A204.1 (cell line): ENCODE data around the gene BCL11B.

Source experiments
- FAIRE-seq: peaks from 2 replicates; lab custom pipeline; 2012; peaks lifted over from hg19 to GRCh38; lab: Jason Lieb, UNC

BCL11B gene

DNA sequence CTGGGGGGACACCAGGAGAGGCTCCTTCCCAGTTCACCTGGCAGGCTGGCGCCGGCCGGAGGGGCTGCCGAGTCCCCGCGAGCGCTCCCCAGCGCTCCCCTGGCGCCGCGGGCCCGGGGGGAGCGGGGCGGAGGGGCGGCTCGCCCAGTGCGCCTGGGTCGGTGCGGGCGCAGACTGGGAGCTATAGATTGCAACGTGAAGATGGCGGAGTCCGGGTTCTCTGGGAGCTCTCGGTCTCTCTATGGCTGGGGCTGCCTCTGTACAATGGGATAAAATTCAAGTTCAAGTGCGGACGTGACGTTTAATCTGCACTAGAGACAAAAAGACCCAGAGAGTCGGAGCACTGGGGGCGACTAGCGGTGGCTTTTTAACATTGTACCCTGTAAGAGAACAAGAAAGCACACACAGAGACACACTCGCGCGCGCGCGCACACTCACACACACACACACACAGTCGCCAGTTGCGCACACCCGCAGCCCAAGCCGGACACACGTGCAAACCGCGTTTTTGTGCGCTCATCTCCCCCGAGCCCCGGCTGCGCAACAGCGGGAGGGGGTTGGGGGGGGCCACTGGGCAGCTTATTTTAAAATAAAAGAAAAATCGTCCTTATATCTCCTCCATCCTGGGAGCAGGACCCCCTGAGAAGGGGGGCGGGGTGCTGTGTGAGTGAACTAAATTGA, at the start of gene BCL11B:
Gene BCL11B, minus strand, starts transcription at position 247 of the 681 bp plus-strand sequence. CDS start 979 bp downstream, outside the sequence.
- no peak for FAIRE-seq

GRCh38 chr14:99321236-99321925, 49.4 kb upstream of the BCL11B start:
- FAIRE-seq, result no peak

- FAIRE-seq, result no peak
Measured at GRCh38 chr14:99320621-99321235, 48.7 kb upstream of the BCL11B start.

GRCh38 chr14:99320105-99320572, 48.1 kb upstream of the BCL11B start:
- no peak for FAIRE-seq

GRCh38 chr14:99318959-99319295, 46.9 kb upstream of the BCL11B start:
- FAIRE-seq, result no peak

GRCh38 chr14:99318091-99318958, 46.3 kb upstream of the BCL11B start:
- no peak for FAIRE-seq

GRCh38 chr14:99317231-99318090, 45.5 kb upstream of the BCL11B start:
- no peak for FAIRE-seq

DNA sequence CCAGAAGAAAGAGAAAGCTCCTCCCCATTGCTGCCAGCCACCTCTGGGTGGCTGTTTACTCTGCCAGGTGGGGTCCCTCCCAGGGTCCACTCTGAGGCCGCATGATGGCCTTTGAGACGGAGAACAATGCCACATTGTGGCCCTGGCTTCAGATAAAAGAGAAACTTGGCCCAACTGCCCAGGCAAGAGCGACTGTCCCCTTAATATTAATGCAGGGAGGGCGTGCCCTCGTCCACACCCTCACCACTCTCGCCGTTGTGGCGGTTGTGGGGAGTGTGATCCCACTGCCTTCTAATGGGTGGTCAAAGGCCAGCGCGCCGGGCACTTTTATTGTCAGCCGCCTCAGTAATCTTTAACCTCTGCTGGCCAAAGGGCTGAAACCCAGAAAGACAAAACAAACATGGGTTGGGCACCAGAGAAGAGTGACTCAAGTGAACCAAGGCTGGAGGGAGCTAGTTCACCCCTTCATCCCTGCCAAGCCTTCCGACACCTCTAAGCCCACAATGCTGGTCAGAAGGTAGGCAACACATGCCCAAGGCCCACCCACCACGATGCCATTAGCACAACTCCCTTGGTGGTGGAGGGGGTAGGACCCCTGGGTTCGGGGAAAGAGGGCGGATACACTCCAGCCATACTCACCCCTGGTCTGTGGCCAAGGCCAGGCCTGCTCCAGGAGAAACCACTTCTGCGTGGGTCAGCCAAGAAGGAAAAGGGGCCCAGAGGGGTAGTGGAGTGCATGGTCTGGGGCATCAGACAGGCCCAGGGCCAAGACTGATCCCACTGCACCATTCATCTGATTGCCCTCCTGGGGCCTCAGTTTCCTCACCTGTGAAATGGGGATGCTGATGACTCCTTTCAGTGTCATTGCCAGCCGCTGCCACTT, 44.5 kb upstream of the BCL11B start:
- FAIRE-seq, result no peak

DNA sequence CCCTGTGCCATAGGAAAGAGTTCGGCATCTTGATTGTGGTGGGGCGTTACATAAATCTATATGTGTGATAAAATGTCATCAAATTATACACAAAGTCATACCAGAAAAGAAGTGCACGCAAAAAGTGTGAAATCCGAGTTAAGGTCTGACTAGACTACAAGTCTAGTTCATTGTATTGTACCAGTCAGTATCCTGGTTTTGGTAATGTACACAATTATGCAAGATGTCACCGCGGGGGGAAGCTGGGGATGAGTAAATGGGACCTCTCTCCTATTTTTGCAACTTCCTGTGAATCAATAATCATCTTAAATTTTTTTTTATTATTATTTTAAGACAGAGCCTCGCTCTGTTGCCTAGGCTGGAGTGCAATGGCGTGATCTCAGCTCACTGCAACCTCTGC, 43.2 kb upstream of the BCL11B start:
- no peak for FAIRE-seq

GRCh38 chr14:99314623-99315022, 42.6 kb upstream of the BCL11B start:
- FAIRE-seq, result no peak

DNA sequence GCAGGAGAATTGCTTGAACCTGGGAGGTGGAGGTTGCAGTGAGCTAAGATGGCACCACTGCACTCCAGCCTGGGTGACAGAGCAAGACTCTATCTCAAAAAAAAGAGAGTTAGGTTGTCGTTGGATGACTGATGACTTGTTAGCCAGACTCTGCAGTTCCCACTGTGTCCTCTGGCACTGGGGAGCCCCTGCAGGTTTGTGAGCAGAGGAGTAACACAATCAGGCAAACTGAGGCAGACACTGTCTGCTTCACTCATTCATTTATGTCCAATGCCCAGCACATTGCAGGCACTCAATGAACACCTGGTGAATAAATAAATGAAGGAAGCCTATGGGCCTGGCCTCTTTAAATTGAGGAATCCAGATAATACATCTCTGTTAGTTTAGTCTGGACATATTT, 41.2 kb upstream of the BCL11B start:
- no peak for FAIRE-seq

- no peak for FAIRE-seq
Measured at GRCh38 chr14:99312106-99312505, 40.1 kb upstream of the BCL11B start.

GRCh38 chr14:99309220-99309766, 37.3 kb upstream of the BCL11B start:
- FAIRE-seq, result no peak

- no peak for FAIRE-seq
Measured at GRCh38 chr14:99304208-99304607, 32.2 kb upstream of the BCL11B start.

- no peak for FAIRE-seq
Measured at GRCh38 chr14:99300190-99300589, 28.2 kb upstream of the BCL11B start.

DNA sequence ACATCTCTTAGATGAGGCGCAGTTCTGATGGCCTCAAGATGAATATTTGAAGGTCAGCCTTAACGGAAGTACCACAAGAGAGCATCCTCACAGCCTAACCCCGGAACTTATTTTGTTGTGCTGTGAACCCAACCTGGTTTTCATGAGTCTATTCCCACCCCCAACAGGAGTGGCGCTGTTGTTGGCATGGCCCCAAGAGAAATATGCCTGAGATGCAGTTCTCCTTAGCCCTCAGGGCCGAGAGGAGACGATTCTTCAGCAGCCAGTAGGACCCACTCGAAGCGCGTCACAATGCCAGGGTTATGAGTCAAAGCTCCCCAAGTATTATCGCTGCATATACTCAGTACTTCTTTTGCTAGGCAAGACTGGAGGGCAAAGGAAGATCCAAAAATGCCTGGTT, 24.5 kb upstream of the BCL11B start:
- no peak for FAIRE-seq

GRCh38 chr14:99289394-99290189, 17.6 kb upstream of the BCL11B start:
- FAIRE-seq, result no peak

DNA sequence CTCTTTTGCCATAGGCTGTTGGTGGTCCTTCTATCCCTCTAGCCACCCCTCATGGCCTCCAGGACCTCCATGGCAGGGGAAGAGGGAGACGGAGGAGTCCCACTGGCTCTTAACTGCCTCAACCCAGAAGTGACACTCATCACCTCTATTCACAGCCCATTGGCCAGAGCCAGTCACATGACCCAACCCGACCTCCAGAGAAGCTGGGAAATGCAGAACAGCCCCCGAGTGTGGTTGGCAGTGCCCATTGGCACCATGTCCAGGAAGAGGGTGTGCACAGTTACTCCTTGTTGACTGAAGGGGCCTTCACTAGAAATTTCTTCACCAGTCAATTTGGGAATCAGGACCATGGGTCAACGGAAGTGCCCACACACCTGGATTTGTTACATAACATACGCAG, 17.0 kb upstream of the BCL11B start:
- no peak for FAIRE-seq

- FAIRE-seq, result no peak
Measured at GRCh38 chr14:99287269-99287942, 15.4 kb upstream of the BCL11B start.
